Testis (tissue), 2 donors: Measurements from ENCODE around the gene ZNF438.

Experiments used
- CTCF ChIP-seq, 3 experiments: fragments of 450-650 bp in 2 of 3; fragments of 200-600 bp in 1 of 3; sonication (generic) in 1 of 3; IDR thresholded peaks; one replicate each; pipeline ENCODE4 v1.5.1; 2016 to 2019; ENCODE audit warnings: antibody characterized with exemption in 3 of 3, mild to moderate bottlenecking in 2 of 3, moderate library complexity in 1 of 3
- POLR2A ChIP-seq: fragments of 450-650 bp; IDR thresholded peaks from one replicate; pipeline ENCODE4 v1.6.1; 2017; ENCODE audit warnings: antibody characterized with exemption, mild to moderate bottlenecking, moderate library complexity

- TF ChIP-seq CTCF (IDR thresholded peaks at IDR 0.05) (no peak), POLR2A (no peak)
These were observed 231.3 kb downstream of the ZNF438 start for GRCh38 chr10:30800368-30800767.
